Choroid plexus epithelial cell (primary cell): ENCODE data around the gene CSF1R.
A peak's percentile ranks its signal among the peaks of the same experiment; 100 is the strongest.

Source experiments
- DNase-seq: peaks from one replicate; pipeline ENCODE4 v3.0.0-alpha.2; 2010; ENCODE audit warnings: low read depth
- H3K4me3 ChIP-seq: 2 replicates; pipeline ENCODE4 v1.5.1; 2011; ENCODE audit warnings: low read depth, mild to moderate bottlenecking, control low read depth, low read length, moderate library complexity
- TF ChIP-seq, protein P1 (sequence below): conservative IDR thresholded peaks from 2 replicates; pipeline ENCODE4 v1.5.1; 2011; ENCODE audit warnings: low read depth, mild to moderate bottlenecking, control low read depth, inconsistent platforms, low read length, moderate library complexity

CSF1R gene

DNA sequence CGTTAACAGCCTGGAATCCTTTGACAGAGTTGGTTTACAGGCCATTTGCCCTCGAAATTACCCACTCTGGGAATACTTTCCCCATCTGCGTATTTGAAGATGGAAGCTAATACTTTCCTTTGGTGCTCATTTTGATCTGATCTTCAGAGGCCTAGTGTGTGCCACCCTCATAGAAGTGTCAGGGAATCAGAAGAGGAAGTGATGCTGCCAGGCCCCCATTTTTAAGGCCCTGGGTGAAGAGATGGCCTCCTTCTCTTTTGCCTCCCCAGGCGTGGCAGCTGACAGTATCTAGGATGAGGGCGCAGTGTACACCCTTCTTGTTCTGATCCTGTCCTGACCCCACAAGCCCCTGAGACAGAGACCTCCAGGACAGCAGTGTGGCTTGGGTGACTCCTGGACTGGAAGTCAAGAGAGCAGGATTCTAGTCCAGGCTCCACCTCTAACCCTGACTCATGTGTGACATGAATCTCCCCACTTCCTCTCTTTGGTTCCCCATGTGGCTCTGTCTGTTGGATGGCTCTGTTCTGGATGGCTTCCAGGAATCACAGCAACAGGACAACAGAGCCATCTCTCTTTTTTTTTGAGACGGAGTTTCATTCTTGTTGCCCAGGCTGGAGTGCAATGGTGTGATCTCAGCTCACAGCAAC, 27.8 kb downstream of the CSF1R start:
- TF ChIP-seq, protein P1, sequence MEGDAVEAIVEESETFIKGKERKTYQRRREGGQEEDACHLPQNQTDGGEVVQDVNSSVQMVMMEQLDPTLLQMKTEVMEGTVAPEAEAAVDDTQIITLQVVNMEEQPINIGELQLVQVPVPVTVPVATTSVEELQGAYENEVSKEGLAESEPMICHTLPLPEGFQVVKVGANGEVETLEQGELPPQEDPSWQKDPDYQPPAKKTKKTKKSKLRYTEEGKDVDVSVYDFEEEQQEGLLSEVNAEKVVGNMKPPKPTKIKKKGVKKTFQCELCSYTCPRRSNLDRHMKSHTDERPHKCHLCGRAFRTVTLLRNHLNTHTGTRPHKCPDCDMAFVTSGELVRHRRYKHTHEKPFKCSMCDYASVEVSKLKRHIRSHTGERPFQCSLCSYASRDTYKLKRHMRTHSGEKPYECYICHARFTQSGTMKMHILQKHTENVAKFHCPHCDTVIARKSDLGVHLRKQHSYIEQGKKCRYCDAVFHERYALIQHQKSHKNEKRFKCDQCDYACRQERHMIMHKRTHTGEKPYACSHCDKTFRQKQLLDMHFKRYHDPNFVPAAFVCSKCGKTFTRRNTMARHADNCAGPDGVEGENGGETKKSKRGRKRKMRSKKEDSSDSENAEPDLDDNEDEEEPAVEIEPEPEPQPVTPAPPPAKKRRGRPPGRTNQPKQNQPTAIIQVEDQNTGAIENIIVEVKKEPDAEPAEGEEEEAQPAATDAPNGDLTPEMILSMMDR, result no peak
- DNase-seq, result peak; percentile 47
- no peak overlapping the region for H3K4me3 ChIP-seq

DNA sequence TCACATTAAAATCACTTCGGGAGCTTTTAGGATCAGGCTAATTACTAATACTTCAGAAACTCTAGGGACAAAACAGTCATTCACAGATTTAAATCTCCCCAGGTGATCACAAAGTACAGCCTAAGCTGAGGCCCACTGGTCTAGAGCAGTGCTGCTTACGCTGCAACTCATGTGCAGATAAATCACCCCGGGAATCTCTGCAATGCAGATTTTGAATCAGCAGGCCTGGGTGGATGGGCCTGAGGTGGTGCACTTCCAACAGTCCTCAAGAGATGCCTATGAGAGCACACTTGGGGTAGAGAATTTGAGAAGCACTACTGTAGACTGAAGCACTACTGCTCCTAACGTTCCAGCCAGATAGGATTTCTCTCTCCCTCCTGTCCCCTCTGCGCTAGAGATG, 28.4 kb downstream of the CSF1R start:
- peak; percentile 35 for DNase-seq
- TF ChIP-seq, protein P1, result no peak
- H3K4me3 ChIP-seq, result no peak overlapping the region

DNA sequence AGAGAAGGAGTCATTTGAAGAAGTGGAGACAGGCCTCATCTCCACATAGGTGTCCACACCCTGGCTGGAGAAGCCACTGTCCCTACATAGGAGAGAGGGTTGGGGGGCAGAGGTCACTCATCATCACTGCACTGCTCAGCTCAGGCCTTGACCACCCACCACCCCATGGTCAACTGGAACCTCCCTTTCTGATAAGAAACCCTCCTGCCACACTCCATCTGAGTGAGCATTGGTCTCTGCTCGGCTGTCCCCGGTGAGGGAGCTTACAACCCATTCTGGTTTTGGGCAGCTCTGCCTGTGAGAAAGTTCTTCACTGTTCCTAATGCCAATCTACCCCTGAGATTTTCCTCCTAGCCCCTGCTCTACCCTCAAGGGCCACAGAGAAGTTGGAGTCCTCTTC, 28.8 kb downstream of the CSF1R start:
- TF ChIP-seq, protein P1, result no peak
- no peak overlapping the region for H3K4me3 ChIP-seq
- DNase-seq, result no peak

DNA sequence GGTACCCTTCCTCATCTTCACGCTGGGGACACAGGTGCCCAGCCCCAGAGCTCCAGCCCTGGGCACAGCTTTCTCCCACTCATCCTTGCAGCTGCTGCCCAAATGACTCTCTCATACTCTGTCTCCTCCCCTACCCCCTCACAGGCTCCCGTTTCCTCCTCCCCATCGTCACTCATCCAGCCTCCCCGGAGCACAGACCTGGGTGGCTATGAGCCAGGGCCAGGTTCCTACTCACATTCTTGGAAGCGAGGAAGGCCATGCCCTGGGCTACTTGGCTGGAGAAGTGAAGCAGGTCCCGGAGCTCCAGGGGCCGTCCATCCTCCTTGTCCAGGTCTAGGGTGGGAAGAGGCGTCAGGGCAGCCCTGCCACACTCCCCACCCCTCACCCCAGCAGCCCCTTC, 29.3 kb downstream of the CSF1R start:
- TF ChIP-seq, protein P1, result no peak
- DNase-seq, result no peak
- no peak overlapping the region for H3K4me3 ChIP-seq

DNA sequence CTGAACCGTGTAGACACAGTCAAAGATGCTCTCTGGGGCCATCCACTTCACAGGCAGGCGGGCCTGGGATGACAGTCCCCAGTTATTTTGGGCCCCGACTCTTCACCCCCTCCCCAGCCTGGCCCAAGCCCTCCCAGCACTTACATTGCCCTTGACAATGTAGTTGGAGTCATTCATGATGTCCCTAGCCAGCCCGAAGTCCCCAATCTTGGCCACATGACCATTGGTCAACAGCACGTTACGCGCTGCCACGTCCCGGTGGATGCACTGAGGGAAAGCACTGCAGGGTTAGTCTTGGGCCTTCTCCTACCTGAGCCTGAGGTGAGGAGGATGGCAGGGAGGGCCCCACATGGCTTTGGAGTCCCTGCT, 30.3 kb downstream of the CSF1R start:
- TF ChIP-seq, protein P1, result no peak
- no peak for DNase-seq
- H3K4me3 ChIP-seq, result no peak overlapping the region

DNA sequence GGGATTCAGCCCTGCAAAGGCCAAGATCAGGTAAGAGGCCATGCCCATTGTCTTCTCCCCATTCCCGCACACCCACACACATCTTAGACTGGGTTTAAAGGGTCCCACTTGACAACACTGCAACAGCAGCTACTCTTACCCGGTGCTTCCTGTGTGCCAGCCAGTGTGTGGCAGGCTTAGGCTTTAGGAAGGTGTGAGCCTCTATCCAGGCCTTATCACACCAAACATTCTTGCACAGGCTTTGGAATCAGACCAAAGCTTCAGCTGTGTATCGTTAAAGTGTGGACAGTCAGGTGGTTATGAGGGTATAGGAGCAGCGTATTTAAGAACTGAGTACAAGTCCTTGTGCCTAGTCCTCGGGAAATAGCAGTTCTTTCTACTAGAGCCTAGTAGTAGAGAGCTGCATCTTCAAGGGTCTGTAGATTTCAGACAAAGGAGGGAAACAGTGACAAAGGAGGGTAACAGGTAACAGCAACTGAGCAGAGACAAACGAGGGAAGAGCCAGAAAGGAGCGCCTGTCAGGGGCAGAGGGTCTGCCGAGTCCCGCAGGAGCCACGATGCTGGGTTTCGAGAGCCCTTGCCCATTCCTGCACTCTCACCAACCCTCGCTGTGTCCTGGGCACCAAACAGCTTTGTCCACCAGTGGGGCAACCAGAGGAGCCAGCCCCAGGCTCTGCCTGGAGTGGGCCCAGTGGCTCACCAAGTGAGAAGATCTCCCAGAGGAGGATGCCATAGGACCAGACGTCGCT, 30.9 kb downstream of the CSF1R start:
- TF ChIP-seq, protein P1, result no peak
- H3K4me3 ChIP-seq, result no peak overlapping the region
- no peak for DNase-seq

DNA sequence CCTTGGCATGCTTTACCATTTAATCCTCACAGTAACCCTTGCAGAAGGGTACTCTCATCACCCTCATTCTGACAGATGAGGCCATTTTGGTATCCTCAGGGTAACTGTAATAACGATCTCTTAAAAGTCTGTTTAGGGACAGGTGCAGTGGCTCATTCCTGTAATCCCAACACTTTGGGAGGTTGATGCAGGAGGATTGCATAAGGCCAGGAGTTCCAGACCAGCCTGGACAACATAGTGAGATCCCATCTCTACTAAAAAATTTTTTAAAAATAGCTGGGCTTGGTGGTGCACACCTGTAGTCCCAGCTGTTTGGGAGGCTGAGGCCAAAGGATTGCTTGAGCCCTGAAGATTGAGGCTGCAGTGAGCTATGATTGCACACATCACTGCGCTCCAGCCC, 31.8 kb downstream of the CSF1R start:
- TF ChIP-seq, protein P1, result no peak
- H3K4me3 ChIP-seq, result no peak overlapping the region
- DNase-seq, result no peak
